Kasumi-1 (cell line): ENCODE measurements around the gene LRRC70.

Experiments used
- DNase-seq, 2 experiments: peaks; one replicate each; lab custom pipeline; 2025; lab: John Stamatoyannopoulos, UW

The LRRC70 gene

DNA sequence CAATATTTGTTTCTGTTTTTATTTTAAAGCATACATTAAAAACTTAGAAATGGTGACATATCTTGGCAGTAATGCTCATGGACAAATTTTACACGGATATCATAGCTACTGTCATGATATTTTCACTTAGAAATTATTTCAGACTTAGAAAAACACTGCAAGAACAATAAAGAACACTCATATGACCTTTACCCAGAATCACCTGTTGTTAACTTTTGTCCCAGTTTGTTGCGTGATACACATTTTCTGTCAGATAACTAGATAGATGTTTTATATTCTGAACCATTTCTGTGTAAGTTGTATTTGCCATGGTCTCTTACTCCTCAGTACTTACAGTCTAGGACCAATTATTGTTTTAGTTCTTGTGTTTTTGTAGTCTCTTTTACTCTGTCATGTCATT lies 3.6 kb upstream of the LRRC70 start:
- DNase-seq: no peak

DNA sequence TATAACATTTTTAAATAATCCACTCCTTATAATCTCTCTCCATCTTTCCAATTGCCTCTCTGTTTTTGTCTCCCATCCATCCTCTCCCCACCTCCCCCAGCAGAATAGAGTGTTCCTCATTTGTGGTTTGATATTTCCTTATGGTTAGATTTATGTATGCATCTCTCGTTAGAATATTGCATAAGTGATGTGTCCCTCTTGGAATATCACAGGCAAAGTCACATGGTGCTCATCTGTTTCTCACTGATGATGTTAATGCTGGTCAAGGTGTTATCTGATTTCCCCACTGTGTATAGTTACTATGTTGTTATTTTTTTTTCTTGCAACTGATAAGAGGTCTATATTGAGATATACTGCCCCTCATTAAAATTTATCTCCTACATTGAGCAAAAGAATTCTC lies 3.1 kb upstream of the LRRC70 start:
- peak; percentile 58 to 62 for DNase-seq

DNA sequence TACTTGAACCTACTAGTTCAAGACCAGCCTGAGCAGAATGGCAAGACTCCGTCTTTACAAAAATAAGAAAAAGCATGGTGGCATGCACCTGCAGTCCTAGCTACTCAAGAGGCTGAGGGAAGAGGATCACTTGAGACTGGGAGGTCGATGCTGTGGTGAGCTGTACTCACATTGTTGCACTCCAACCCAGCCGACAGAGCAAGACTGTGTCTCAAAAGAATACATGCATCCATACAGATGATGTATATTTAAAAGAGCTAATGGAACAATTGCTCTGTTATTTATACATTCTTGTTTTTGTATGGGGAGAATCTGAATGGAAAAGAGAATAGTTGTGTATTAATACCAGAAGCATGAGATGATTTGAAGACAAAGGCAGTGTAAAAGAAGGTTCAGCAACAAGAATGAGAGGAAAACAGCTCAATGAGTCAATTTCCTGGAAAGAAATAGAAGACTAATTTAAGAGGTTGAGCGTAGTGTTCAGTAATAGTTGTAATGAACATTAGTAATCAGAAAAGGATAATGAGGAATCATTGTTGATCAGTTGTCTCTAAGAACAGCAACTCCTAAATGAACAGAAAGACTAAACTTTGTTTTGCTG lies 1.9 kb upstream of the LRRC70 start:
- DNase-seq: peak in 1 of 2 experiments; percentile 3

DNA sequence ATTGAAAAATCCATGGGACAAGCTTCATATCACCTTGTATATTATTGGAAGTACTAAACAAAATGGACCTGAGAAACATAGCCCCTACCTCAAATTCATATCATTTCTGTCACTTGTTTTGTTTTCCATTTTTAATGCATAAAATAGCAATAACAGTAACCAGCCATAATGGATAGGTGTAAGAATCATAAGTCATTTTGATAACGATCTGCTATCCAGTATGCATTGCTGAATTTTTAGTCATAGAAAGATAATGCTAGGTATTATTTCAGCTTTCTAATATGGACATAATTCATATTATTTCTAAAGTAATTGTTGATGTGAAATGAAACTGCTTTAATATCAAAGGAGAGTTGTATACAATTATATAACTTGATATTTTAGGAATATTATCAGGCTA lies 1.1 kb upstream of the LRRC70 start:
- DNase-seq: no peak

DNA sequence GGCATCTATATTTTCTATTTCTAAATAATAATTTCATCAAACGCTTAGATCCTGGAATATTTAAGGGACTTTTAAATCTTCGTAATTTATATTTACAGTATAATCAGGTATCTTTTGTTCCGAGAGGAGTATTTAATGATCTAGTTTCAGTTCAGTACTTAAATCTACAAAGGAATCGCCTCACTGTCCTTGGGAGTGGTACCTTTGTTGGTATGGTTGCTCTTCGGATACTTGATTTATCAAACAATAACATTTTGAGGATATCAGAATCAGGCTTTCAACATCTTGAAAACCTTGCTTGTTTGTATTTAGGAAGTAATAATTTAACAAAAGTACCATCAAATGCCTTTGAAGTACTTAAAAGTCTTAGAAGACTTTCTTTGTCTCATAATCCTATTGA lies 1.1 kb downstream of the LRRC70 start:
- no peak for DNase-seq

DNA sequence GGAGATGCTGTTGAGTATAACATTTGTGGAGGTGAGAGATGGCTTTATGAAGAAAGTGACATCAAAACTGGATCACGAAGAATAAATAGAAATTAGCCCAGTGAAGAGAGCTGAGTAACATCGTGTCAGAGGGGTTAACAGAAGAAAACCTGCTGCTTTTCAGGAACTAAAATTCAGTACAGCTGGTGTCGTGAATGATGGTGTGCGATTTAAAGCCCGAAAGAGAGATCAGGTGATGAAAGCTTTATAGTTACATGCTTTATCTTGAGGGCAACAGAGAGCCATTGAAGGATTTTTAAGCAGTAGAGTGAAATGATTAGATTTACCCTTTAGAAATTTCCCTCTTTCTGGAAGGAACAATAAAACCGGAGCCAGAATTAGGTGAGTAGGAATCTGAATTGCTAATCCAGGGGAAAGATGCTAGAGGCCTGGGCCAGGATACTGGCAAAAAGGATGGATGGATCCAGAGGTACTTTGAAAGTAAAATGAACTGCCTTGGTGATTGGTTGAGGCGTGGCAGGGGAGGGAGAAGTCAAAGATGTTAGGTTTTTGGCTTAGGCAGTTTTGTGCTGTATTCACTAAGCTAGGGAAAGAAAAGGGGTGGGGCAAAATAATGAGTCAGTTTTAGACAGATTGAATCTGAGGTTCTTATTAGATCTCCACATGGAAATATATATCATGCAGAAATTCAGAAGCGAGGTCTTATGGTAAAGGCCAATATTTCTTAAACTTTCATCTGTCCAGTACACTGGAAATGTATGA lies 3.4 kb downstream of the LRRC70 start:
- DNase-seq: no peak

DNA sequence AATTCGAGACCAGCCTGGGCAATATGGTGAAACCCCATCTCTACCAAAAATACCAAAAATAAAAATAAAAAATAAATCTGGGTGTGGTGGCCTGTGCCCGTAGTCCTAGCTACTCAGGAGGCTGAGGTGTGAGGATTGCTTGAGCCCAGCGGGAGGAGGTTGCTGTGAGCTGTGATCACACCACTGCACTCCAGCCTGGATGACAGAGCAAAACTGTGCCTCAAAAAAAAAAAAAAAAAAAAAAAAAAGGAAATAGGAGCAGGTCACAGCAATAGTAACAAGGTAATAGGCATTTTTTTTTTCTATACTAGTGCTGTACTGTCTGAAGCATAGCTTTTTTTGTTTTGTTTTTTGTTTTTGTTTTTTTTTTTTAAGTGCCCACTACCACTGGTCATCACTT lies 5.8 kb downstream of the LRRC70 start:
- no peak for DNase-seq

GRCh38 chr5:62585306-62585705 lies 6.7 kb downstream of the LRRC70 start:
- no peak for DNase-seq

- DNase-seq: no peak
Measured at GRCh38 chr5:62585751-62586150, 7.1 kb downstream of the LRRC70 start.

GRCh38 chr5:62587737-62588136 lies 9.1 kb downstream of the LRRC70 start:
- DNase-seq: peak; percentile 23 to 35

DNA sequence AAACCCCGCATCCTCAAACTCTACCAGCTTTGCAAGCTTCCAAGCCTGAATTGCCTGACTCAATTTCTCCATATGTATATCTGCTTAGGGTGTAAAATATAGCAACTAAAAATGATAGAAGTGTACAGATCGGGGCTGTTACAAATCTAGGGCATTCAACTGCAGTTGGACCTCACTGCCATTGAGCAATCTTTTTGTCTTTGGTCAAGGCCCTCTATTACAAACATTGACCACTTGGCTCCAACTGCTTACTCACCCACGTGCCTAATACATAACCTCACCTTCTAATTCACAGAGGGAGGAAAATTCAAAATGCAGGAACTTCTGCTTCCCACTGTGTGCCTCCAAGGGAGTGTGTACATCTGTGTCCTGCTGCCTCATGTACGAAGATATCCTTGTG lies 10.0 kb downstream of the LRRC70 start:
- no peak for DNase-seq

DNA sequence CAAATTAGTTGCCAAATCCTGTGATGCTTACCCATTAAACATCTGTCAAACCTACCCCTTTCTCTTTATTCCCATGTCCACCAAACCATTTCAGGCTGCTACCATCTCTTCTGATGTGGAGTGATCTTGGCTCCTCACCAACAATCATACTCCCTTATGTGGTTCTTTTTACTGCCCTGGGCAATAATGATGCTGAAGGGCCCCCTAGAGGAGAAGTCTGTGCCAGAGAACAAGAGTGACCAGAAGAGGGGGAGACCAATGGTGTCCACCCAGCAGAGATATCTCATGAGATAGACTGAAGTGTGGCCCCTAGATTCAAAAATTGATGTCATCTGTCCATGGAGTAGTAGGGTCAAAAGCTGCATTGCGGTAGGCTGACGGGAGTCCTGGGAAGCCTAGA lies 10.9 kb downstream of the LRRC70 start:
- DNase-seq: no peak

GRCh38 chr5:62590387-62590786 lies 11.8 kb downstream of the LRRC70 start:
- no peak for DNase-seq

DNA sequence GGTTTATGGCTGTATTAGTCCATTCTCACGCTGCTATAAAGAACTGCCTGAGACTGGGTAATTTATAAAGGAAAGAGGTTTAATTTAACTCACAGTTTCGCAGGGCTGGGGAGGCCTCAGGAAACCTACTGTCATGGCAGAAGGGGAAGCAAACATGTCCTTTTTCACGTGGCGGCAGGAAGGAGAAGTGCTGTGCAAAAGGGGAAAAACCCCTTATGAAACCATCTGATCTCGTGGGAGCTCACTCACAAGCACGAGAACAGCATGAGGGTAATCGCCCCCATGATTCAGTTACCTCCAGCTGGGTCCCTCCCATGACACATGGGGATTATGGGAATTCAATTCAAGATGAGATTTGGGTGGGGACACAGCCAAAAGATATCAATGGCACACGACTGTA lies 13.9 kb downstream of the LRRC70 start:
- DNase-seq: peak in 1 of 2 experiments; percentile 2

DNA sequence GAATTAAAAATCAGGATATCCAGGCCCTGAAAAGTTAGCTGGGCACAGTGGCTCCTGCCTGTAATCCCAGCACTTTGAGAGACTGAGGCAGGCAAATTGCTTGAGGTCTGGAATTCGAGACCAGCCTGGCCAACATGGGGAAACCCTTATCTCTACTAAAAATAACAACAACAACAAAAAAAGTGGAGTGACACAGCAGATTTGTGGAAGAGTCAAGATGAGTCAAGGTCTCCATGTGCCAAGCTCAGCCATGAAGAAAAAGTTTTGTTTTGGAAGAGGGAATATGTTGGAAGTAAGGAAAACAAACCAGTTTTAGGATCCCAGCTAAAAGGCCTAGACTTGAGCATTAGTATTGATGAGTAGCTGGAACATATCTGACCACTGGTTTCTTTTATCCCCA lies 14.7 kb downstream of the LRRC70 start:
- DNase-seq: no peak

- DNase-seq: no peak
Measured at GRCh38 chr5:62594364-62594984, 15.9 kb downstream of the LRRC70 start.

- no peak for DNase-seq
Measured at GRCh38 chr5:62596096-62596495, 17.5 kb downstream of the LRRC70 start.

DNA sequence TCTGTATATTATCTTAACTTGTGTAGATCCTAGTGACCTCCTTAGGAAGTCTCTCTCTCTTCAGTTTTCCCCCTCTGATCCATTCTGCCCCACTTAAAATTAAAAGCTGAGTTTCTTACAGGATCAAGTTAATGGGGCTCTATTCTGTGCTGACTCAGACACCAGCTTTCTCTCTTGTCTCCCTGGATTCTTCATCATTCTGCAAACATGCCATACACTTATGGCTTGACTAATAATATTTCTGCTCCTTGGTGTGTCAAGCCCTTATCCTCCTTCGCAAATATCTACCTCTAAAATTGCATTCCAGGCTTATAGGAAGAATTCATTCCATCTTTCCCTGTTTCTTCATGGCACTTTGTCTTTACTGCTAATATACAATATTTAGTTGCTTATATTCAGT lies 18.1 kb downstream of the LRRC70 start:
- no peak for DNase-seq

GRCh38 chr5:62597314-62597713 lies 18.7 kb downstream of the LRRC70 start:
- DNase-seq: no peak

DNA sequence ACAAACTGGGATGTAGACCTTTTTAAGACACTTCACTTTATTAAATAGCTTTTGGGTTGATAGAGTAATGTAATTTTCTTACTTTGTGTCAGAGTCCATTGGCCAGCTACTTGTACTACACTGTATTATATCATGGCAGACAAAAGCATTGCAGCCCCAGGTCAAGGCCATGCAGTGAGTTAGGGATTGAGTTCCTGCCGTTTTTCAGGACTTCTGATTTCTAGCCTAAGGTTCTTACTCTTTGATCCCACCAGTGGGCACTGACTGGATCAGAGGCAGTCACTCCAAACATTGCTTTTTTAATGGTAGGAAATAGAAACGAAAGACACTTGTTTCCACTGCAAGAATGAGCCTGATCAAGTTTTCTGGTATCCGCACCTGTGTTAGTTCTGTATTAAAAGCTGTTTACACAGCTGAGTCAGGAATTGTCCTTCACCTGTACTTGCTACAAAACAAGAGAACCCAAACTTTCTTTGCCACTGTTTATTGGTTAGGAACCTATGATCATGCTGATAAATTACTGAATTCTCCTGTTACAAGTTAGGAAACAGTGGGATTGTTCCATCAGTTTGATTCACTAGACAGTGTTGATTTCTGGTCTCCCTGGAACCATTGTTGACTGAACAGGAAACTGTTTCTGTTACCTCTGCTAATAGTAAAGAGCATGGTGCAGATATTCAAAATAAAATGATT lies 22.1 kb downstream of the LRRC70 start:
- no peak for DNase-seq

DNA sequence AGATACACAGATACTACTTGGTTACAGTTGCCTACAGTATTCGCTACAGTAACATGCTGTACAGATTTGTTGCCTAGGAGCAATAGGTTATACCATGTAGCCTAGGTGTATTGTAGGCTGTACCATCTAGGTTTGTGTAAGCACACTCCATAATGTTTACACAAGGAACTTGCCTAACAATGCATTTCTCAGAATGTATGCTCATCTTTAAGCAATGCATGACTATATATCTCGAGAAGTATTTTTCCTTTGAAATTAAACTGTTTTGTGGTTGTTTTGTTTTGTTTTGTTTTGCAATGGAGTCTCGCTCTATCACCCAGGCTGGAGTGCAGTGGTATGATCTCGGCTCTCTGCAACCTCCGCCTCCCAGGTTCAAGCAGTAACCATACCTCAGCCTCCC lies 25.3 kb downstream of the LRRC70 start:
- no peak for DNase-seq

- no peak for DNase-seq
Measured at GRCh38 chr5:62605638-62606037, 27.0 kb downstream of the LRRC70 start.

GRCh38 chr5:62606878-62607277 lies 28.3 kb downstream of the LRRC70 start:
- no peak for DNase-seq
